Activated CD4-positive, alpha-beta T cell treated with anti-CD3 and anti-CD28 coated beads for 1 hour (primary cell): ENCODE results near the gene SETMAR.
"Not testable (repeated sequence)": the region's sequence is repeated elsewhere in the genome, so short reads cannot be mapped to it uniquely, and the experiment has no call there.

Experiments used
- DNase-seq: peaks from one replicate; pipeline ENCODE4 v3.0.0-alpha.2; 2020

Gene SETMAR

GRCh38 chr3:4303187-4304123, at the start of gene SETMAR:
SETMAR (plus strand) TSS chr3:4303369; CDS start chr3:4303371, 2 bp downstream.
- peak; percentile 73 for DNase-seq

GRCh38 chr3:4261406-4261805, 41.8 kb upstream of the SETMAR start:
- no peak for DNase-seq

DNA sequence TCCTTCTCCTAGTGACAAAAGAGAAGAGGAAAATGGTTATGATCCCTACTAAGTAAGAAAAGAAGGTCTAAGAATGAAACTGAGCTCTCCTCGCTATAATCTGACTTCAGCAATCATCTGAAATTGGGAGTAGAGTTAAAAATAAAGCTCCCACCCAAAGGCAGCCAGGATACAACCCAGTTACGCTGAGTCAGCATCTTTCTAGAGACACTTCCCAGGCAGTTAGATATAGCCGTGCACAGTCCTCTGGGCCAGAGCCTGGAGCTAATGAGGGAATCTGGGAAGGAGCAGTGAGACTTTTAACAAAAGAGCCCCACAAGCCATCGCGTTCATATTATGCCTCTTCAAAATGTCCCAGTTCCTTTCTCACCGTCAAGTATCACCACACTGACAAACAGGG, 39.1 kb upstream of the SETMAR start:
- no peak for DNase-seq

DNA sequence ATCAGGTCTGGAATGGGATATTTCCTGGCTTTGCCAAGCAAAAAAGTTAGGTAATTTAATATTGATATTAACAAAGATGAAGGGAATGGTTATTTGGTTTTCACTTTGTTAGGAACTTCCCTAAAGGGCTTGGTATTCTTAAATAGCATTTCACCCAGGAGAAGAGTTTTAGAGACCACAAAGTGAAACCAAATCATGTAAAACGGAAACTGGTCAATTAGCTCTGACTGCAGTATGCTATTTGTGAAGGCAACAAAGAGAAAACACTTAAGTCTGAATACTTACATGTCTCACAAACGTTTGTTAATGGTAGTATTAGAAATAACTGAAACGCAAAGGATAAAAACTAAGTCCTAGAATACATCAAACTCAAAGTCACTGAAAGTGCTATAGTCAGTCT, 32.4 kb upstream of the SETMAR start:
- DNase-seq = no peak

DNA sequence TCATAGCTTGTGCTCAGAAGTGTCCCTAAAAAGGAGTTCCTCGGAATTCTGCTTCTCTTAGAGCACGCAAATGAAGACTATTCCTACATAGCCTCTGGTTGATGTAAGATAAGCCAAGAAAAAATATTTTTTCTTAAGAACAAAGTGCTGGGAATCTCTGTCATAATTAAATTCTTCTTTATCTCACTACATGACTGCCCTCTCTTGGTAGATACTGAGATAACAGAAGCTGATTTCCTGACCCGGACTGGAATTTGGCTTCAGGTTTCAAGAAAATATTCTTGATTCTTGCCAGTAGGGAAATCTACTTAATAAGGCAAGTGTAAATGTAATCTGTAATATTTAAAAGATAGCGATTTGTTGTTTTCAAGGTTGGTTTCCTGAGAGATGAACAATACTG, 31.3 kb upstream of the SETMAR start:
- DNase-seq = no peak

GRCh38 chr3:4279516-4280105, 23.6 kb upstream of the SETMAR start:
- no peak for DNase-seq

GRCh38 chr3:4281991-4282390, 21.2 kb upstream of the SETMAR start:
- no peak for DNase-seq

DNA sequence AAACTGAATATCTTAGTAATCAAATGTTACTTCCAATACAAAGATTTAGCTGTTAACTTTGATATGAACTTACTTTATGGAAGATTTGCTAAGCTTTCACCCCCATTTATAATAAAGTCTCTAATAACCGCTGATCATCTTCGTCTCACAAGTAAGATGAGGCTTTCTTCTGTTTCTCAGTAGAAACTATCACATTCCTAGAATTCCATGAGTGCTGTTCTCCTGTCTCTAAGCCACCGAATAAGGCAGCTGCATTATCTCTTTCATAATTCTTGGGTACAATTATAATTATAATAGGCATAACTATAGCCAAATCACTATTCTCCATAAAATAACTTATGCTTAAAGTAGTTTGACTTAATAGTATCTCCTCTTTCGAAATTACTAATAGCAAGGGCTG, 18.3 kb upstream of the SETMAR start:
- DNase-seq = no peak

- DNase-seq = no peak
Observed at GRCh38 chr3:4289044-4289443, 14.1 kb upstream of the SETMAR start.

- DNase-seq = no peak
Observed at GRCh38 chr3:4290272-4290893, 12.8 kb upstream of the SETMAR start.

DNA sequence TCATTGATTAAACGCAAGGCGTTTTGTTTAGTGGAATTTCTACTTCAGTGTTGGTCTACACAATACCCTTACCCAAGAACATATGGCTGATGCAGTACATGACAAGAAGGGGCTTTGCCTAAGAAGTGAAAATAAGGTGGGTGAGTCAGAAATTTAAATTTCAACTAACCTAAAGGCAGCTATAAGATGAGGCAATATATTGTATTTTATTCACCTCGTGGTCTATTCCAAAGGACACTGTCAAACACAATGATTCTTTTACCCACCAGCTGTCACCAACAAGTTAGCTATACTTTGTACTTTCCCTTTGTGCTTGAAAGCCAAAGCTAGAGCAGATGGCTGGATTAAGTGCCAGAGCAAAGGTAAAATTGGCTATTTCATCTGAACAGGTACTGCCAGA, 10.9 kb upstream of the SETMAR start:
- no peak for DNase-seq

- no peak for DNase-seq
Observed at GRCh38 chr3:4294616-4295327, 8.4 kb upstream of the SETMAR start.

- not testable (repeated sequence) for DNase-seq
Observed at GRCh38 chr3:4296454-4296853, 6.7 kb upstream of the SETMAR start.

GRCh38 chr3:4297486-4297885, 5.7 kb upstream of the SETMAR start:
- no peak for DNase-seq

- DNase-seq = no peak
Observed at GRCh38 chr3:4302747-4303146, 422 bp upstream of the SETMAR start.

- not testable (repeated sequence) for DNase-seq
Observed at GRCh38 chr3:4305210-4305609, 2.0 kb downstream of the SETMAR start.

- no peak for DNase-seq
Observed at GRCh38 chr3:4306091-4306490, 2.9 kb downstream of the SETMAR start.

- DNase-seq = no peak
Observed at GRCh38 chr3:4306860-4307259, 3.7 kb downstream of the SETMAR start.

GRCh38 chr3:4309491-4310128, 6.4 kb downstream of the SETMAR start:
- no peak for DNase-seq

GRCh38 chr3:4310971-4311370, 7.8 kb downstream of the SETMAR start:
- DNase-seq = no peak

DNA sequence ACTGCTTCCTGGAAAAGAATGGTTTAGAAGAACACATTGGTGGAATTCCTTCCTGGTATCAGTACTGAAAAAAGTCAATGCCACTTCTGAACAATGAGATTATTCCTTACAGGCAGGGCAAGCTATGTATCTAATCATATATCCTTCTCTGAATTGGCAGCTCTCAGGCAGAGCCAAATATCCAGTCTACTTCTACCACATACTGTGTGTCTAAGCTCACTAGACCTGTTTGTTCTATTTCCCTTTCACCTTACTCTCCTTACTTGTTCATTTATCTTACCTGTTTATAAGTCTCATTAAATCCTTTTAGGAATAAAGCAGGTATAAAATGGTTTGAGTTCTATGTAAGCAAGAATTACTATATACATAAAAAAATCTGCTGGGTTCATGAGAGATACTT, 8.3 kb downstream of the SETMAR start:
- no peak for DNase-seq

GRCh38 chr3:4313606-4314293, 10.6 kb downstream of the SETMAR start:
- DNase-seq = no peak
